ENCODE data around the gene PPRC1.
A peak's percentile ranks its signal among the peaks of the same experiment; 100 is the strongest.

PPRC1 gene

DNA sequence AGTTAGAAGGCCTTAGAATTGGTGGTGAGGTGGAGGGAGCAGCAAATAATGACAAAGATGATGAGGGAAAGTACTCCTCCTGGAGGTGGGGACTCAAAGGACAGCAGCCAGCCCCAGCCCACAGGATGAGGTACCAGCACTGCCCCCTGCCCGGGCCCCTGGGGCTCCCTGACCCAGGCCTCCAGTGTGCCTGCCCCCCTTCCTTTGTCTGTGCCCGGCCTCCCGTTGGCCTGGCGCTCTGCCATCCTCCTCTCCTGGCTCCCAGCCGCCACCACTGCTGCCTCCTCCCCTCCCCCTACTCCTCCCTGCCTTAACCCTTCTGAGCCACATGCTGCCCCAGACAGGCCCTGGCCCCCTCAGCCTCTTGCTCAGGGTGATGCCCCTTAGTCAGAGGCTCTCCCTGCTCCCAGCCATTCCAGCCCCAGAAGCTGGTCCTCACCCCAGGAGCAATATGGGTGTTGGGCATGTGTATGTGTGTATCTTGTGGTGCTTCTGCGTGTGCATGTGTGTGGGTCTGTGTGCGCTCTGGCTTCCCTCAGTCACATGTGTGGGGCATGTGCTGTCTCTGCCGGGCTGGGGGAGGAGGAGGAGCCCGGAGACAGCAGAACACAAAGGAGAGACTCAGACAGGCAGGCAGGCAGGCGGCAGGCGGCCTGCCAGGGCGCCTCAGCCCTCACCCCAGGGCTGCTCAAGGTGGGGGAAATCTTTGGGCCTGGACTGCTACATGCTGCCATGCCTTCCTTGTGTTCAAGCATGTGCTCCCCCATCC lies 15.3 kb upstream of the PPRC1 start:
- peak; percentile 54 to 56 for DNase-seq

DNA sequence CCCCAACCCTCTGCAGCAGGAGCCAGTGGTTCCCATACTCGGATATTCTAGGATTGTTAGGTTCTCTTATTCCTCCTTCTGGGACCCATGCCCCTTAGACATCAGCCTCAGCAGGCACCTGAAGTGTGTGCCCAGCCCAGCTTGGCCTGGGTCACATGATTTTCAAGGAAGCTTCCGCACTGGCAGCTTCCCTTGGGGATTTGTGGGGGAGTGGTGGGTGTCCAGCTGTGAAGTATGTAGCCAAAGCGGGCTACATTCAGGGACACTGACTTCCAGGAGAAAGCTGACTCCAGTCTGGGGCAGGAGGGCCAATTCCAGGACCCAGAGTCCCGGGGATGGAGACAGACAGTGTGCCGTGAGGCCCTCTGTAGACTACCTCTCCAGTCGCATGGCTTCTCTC lies 14.0 kb upstream of the PPRC1 start:
- no peak for DNase-seq

DNA sequence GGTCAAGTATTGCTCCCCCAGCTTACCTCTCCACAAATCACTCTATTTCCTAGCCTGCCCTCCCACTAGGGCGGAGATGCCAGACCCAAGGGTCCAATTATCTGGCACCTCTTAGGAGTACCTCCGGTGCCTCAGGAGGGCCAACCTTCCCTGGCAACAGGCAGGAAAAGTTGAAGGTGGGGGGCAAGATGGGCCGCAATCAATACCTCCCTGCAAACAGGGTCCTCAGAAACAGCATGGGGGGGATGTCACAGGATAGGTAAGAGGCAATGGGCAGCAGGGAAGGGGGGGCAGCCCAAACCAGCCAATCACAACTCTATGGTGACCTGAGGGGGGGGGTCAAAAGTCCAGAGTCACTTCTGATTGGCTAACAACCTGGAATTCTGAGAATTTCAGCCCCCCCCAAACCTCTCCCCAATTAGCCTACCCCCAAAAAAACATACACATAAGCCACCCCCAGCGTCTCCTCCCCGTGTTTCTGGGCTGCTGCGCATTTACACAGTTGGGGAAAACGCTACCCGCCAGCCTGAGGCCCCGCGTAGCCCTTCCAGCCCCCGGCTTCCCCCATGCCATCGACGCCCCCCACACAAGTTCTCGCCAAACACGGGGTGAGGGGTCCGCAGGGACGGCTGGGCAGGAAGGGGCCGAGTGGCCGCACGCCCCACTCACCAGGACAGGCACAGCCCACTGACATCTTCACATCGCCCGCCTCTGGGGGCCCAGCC lies 13.3 kb upstream of the PPRC1 start:
- DNase-seq, result peak in 1 of 2 experiments; percentile 30

DNA sequence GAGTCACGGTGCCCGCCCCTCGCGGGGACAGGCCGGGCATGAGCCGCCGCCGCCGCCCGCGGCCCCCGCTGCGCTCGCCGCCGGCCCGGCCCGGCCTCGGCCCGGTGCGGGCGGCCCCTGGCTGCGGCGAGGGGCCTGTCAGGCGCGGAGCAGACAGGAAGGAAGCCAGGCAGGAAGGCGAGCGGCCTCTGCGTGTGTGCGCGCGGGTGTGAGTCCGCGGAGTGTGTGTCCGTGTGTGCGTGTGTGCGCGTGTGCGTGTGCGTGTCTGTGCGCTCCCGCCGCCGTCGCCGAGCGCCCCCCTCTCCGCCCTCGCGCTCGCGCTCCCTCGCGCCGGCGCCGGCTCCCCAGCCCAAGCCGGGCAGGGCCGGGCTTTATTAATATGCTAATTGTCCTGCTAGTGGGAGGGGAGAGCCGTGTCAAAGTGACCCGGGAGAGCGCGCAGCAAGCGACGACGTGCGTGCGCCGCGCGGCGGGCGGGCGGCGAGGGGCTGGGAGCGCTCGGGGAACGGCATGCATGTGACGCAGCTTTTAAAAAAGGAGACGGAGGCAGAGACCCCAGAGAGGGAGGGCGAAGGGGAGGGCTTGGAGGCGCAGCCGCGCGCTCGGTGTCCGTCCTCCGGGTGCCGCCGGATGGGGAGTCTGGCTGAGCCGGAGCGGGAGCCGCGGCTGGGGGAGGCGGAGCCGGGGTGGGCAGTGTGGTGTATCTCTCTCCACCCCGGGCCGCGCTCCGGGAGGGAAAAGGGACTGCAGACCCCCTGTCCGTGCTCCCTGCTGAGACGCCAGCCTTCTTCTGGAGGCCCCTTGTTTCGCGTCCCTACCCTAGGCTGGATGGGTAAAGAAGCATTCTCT lies 12.5 kb upstream of the PPRC1 start, which contains the start of gene LDB1:
LDB1 (minus strand) TSS at position 227 of the 849 bp plus-strand sequence. CDS start 258 bp downstream, outside the sequence.
- DNase-seq, result peak; percentile 39 to 46

DNA sequence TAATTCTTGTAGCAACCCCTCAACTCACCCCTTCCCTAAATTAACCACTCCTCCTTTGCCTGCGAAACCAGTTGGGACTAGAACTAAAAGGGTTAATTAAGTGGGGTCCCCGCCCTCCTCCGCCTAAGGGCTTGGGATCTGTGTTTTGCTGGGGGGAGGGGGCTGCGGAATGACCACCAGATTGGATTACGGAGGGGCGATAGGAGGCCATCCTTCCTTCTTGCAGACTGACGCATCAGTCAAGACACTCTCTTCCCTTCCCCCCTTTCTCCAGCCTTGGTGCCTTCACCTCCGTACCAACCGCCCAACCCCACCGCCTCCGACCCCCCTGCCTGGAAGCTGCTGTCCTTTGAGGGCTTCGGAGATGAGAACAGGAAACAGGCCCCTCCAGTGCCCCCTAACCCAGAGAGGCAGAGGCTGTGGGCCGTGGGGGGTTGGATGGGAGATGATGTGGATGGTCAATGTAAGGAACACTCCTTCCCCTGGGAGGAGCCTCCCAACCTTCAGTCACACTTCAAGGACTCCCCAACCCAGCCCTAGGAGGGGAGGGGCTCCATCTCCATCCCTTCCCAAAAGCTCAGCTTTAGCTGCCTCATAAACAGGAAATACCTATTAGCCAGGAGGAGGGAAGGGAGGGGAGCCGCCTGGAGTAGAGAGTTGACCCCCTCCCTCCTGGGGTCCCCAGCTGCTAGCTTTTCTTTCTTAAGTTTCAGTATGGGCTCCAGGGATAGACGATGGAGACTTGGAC lies 11.7 kb upstream of the PPRC1 start:
- no peak for DNase-seq

DNA sequence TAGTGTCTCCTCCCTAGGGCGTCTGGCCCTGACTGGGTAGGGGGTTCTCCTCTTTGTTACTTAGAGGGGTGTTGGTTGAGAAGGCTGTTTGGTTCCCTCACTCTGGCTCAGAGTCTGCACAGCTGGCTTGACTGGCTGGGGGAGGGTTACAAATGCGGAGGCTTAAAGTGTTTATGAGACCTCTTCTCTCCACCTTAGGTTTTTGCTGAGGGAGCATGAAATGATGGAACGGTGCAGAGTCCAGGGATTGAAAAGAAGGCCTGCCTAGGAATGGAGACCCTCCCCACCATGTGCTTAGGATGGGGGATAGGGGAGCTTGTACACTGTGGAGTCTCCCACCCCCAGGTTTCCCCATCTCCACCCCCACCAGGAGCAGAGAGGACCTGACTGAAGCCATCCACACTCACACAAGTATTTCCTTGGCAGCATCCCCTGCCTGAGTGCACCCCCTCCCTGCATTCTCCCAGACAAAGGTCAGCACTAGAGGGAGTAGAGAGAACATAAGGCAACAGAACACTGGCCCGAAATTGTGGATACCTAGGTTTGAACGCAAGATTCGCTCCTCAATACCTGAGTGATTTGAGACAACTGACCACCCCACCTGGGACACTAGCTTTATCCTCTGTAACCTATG lies 11.0 kb upstream of the PPRC1 start:
- no peak for DNase-seq

DNA sequence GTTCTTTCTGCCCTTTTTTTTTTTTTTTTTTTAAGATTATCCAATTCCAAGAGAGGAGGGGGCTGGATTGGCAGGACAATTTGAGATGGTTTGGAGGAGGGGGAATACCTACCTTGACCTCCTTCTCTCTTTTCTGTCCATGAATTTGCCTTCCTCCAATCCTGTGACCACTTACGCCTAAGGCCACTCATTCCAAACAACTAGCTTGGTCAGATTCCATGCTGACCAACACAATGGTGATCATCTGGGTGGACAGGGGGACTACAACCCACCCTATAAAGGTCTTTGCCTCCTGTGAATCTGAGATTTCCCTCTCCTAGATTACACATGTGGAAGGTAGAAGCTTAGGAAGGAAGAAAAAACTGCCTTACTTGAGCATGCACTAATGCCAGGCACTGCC lies 10.4 kb upstream of the PPRC1 start:
- DNase-seq, result no peak

DNA sequence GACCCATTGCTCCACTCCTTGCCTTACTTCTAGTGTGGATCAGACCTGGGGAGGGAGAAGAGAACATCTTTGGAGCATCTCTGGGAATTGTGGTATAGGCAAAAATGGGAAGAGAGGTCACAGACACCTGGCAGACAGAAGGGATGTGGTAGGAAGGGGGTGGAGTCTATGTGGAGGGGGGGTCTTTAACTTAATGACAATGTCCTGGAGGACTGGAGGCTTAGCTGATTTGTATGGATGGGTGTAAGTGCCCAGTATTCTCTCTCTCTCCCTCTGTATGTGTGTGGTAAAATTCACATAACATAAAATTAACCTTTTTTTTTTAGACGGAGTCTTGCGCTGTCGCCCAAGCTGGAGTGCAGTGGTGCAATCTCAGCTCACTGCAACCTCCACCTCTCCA lies 9.6 kb upstream of the PPRC1 start:
- DNase-seq, result no peak

DNA sequence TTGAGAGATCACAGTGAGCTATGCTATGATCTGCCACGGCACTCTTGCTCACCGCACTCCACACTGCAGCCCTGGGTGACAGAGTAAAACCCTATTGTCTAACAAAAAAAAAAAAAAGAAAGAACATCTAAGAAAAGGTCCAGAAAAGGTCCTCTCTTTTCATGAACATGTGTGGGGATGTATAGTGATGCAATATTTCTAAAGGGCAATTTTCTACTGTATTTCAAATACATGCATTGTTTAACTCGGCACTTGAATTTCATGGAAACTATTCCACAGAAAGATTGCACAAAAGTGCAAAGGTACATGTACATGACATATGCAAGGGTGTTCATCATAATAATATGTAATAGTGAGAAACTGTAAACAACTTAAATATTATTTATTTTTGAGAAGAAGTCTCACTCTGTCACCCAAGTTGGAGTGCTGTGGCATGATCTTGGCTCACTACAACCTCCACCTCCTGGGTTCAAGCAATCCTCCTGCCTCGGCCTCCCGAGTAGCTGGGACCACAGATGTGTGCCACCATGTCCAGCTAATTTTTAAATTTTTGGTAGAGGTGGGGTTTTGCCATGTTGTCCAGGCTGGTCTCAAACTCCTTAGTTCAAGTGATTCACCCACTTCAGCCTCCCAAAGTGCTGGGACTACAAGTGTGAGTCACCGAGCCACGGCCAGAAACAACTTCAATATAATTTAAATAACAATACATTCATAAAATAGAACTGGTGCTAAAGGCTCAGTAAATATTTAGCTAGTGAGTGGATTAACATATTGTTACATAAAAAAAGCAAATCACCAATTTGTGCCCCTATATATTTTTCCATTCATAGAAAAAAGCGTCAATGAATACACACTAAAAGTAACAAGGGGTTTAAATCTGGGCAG lies 1.3 kb upstream of the PPRC1 start:
- DNase-seq, result no peak

DNA sequence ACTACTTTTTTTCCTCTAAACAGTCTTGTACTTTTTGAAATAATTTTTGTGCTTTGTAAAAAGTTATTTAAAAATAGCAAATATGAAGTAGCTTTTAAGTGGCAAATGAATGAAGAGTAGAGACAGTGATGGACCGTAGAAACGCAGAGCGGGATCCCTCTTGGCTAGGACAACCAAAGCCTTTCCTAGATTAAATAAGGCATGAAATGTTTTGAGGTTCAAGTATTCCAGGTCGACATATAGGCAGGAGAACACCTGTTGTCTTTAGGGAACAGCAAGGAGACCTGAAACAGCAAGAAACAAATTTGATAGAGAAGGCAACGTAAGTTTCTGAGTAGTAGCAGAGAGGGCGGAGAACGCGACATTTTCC lies 662 bp upstream of the PPRC1 start:
- no peak for DNase-seq

DNA sequence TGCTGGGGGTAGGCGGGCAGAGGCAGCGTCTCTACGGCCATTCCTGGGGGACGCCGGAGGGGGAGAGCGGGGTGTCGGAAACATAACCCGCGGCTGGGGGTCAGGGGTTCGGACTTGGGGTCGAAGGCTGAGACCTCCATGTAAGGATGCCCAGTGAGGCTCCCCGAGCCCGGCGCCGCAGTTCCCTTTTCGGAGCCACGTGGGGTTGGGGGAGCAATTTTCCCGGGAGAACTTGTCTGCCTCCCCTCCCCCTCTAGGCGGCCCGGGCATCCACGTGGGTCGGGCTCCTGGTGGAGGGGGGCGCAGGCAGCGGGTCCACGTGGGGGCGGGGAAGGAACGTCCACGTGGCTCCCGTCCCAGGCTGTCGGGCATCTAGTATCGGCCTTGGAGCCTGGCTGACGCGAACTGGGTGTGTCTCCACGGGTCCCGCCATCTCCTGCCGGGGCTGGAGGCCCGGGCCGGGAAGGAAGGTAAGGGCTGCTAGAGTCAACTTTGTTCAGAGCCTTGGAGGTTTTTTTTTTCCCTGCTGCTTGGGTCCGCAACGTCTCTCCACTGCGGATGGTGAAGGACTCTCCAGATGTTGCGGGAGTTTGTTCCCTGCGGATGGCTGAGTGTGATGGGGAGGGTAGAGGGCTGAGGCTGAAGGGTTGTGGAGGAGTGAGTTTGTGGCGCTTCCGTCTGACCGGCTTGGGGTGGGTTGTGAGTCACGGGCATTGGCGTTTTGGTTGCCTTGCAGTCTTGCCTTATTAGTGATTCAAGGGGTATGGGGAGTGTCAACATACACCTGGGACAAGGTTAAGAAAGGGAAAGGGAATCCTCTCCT lies 744 bp downstream of the PPRC1 start:
- DNase-seq, result peak; percentile 61 to 67

DNA sequence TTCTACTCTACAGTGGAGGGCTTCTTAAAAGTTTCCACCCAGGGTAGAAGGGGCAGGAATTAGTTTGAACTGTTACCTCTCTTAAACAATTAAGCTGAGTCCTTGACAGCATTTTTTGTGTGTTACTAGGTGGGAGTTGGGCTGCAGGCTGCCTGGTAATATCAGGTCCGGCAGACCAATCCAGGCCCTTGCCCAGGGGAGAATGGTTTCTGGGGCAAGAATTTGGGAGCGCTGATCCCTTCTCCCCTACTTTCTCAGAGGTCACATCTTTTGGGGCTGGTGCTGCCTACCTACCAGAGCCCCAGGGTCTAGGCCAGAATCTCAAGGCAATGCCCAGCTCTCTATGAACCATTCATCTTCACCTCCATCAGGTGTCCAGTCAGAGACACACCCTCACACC lies 1.6 kb downstream of the PPRC1 start:
- DNase-seq, result no peak

DNA sequence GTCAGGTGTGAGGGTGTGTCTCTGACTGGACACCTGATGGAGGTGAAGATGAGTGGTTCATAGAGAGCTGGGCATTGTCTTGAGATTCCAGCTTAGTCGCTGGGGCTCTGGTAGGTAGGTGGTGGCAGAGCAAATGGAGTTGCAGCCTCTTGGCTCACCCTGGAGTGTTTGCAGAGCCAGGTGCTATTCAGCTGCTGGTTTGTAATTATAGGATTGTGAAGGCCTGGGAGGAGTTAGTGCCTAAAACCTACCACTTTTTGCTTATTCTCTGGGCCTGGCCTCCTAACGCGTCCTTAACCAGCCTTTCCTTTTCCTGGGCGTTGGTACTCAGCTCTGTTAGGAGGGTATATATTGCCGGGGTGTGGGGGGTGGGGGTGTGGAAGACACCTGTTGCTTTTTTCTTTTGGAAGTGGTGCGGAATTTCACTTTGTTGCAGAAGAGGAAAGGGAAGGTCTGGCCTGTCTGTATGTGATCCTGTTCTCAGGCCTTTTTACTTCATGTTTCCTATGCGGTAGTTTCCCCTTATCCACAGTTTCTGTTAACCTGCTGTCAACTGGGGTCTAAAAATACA lies 3.2 kb downstream of the PPRC1 start:
- no peak for DNase-seq

DNA sequence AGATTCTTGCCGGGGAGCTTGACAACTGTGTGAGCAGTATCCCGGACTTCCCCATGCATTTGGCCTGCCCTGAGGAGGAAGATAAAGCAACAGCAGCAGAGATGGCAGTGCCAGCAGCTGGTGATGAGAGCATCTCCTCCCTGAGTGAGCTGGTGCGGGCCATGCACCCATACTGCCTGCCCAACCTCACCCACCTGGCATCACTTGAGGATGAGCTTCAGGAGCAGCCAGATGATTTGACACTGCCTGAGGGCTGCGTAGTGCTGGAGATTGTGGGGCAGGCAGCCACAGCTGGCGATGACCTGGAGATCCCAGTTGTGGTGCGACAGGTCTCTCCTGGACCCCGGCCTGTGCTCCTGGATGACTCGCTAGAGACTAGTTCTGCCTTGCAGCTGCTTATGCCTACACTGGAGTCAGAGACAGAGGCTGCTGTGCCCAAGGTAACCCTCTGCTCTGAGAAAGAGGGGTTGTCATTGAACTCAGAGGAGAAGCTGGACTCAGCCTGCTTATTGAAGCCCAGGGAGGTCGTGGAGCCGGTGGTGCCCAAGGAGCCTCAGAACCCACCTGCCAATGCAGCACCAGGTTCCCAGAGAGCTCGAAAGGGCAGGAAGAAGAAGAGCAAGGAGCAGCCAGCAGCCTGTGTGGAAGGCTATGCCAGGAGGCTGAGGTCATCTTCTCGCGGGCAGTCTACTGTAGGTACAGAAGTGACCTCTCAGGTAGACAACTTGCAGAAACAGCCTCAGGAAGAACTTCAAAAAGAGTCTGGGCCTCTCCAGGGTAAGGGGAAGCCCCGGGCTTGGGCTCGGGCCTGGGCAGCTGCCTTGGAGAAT lies 6.7 kb downstream of the PPRC1 start:
- no peak for DNase-seq

DNA sequence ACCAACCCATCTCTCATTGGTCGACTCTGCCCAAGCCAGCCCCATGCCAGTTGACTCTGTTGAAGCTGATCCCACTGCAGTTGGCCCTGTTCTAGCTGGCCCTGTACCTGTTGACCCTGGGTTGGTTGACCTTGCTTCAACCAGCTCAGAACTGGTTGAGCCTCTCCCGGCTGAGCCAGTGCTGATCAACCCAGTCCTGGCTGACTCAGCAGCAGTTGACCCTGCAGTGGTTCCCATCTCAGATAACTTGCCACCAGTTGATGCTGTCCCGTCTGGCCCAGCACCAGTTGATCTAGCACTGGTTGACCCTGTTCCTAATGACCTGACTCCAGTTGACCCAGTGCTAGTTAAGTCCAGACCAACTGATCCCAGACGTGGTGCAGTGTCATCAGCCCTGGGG lies 7.4 kb downstream of the PPRC1 start:
- DNase-seq, result no peak

DNA sequence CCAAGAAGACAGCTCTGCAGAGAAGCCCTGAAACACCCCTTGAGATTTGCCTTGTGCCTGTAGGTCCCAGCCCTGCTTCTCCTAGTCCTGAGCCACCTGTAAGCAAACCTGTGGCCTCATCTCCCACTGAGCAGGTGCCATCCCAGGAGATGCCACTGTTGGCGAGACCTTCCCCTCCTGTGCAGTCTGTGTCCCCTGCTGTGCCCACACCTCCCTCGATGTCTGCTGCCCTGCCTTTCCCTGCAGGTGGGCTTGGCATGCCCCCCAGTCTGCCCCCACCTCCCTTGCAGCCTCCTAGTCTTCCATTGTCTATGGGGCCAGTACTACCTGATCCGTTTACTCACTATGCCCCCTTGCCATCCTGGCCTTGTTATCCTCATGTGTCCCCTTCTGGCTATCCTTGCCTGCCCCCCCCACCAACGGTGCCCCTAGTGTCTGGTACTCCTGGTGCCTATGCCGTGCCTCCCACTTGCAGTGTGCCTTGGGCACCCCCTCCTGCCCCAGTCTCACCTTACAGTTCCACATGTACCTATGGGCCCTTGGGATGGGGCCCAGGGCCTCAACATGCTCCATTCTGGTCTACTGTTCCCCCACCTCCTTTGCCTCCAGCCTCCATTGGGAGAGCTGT lies 8.2 kb downstream of the PPRC1 start:
- DNase-seq, result no peak

DNA sequence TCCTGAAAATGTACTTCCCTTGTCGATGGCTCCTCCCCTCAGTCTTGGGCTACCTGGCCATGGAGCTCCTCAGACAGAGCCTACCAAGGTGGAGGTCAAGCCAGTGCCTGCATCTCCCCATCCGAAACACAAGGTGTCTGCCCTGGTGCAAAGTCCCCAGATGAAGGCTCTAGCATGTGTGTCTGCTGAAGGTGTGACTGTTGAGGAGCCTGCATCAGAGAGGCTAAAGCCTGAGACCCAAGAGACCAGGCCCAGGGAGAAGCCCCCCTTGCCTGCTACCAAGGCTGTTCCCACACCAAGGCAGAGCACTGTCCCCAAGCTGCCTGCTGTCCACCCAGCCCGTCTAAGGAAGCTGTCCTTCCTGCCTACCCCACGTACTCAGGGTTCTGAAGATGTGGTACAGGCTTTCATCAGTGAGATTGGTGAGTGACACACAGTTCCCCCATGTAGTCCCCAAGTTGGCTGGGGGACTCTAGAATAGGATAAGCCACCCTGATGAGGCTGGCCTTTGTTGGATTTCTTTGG lies 8.8 kb downstream of the PPRC1 start:
- DNase-seq, result no peak

DNA sequence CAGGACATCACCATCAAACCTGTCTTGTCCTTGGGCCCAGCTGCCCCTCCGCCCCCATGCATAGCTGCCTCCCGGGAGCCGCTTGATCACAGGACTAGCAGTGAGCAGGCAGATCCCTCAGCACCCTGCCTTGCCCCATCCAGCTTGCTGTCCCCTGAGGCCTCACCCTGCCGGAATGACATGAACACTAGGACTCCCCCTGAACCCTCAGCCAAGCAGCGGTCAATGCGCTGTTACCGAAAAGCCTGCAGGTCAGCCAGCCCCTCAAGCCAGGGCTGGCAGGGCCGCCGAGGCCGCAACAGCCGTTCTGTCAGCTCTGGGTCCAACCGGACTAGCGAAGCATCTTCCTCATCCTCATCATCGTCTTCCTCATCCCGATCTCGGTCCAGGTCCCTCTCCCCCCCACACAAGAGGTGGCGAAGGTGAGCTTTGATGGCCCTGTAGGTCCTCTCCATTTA lies 14.2 kb downstream of the PPRC1 start:
- no peak for DNase-seq

All from activated CD4-positive, alpha-beta T cell treated with anti-CD3 and anti-CD28 coated beads, Interleukin-2, amount 50 U/mL, for 4 hours (primary cell).